ENCODE data around the gene TIGD1. TPM values are rescaled to one million over a fixed set of nuclear protein-coding genes. Genes with fewer than 3 reads are reported as not detected.

Gene TIGD1
- total and polyA plus RNA-seq, 4 donors: 2.0 to 6.0 (median 4.5) TPM

GRCh38 chr2:232588031-232588430, 37.7 kb upstream of the TIGD1 start:
- Histone ChIP-seq H3K27ac (ENCODE audit: low read depth in 1 of 2, low read length in 1 of 2) (no peak overlapping the region), H3K4me1 (ENCODE audit: control insufficient read depth in 5 of 5, insufficient read depth in 5 of 5, low read length in 5 of 5) (peaks cover 0 to 5% (median 0%) of the 10 kb centered on the region in 5 donors), H3K9ac (ENCODE audit: insufficient read depth in 1 of 2, low read length in 2 of 2) (no peak overlapping the region), H3K36me3 (ENCODE audit: control insufficient read depth in 4 of 4, insufficient read depth in 4 of 4, low read length in 4 of 4) (peaks cover 0 to 9% (median under 1%) of the 10 kb centered on the region in 4 donors), H3K27me3 (ENCODE audit: control insufficient read depth in 3 of 3, insufficient read depth in 3 of 3, low read length in 2 of 3) (no peaks in the 10 kb centered on the region), H3K9me3 (ENCODE audit: control insufficient read depth in 4 of 4, insufficient read depth in 3 of 4, low read length in 3 of 4) (no peaks in the 10 kb centered on the region), H3K4me3 (no peak overlapping the region)
- TF ChIP-seq CTCF (IDR thresholded peaks at IDR 0.05; ENCODE audit: control extremely low read depth, extremely low read depth): no peak
- no peak for DNase-seq
- WGBS, 2 donors: 91 to 96% methylated on average over 8 of the region's 8 CpGs
- no peak for ATAC-seq (ENCODE audit: insufficient read depth, low FRiP score)

DNA sequence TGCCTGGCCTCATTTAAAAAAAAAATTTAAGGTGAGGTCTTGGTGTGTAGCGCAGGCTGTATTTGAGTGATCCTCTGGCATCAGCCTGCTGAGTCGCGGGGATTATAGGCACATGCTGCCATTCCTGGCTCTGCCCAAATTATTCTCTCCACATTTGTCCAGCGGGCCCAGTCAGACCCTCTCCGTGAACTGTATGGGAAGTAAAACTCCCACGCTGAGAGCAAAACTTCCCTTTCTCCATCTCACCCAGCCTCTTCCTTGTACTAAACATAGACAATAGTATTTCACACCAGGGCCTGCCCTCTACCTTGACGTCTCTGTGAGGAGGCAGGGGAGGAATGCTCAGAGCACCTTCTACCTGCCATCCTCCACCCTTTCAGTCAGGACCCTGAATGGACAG, 37.2 kb upstream of the TIGD1 start:
- no peak for TF ChIP-seq CTCF (IDR thresholded peaks at IDR 0.05; ENCODE audit: control extremely low read depth, extremely low read depth)
- H3K27ac ChIP-seq (ENCODE audit: low read depth in 1 of 2, low read length in 1 of 2): no peak overlapping the region
- no peaks in the 10 kb centered on the region for H3K27me3 ChIP-seq (ENCODE audit: control insufficient read depth in 3 of 3, insufficient read depth in 3 of 3, low read length in 2 of 3)
- H3K36me3 ChIP-seq (ENCODE audit: control insufficient read depth in 4 of 4, insufficient read depth in 4 of 4, low read length in 4 of 4): peaks cover 0 to 9% (median under 1%) of the 10 kb centered on the region in 4 donors
- H3K9me3 ChIP-seq (ENCODE audit: control insufficient read depth in 4 of 4, insufficient read depth in 3 of 4, low read length in 3 of 4): no peaks in the 10 kb centered on the region
- peaks cover 0 to 5% (median 0%) of the 10 kb centered on the region in 5 donors for H3K4me1 ChIP-seq (ENCODE audit: control insufficient read depth in 5 of 5, insufficient read depth in 5 of 5, low read length in 5 of 5)
- no peak for DNase-seq
- ATAC-seq (ENCODE audit: insufficient read depth, low FRiP score): no peak
- 74 to 78% methylated on average over 7 of the region's 7 CpGs for WGBS, 2 donors
- H3K9ac ChIP-seq (ENCODE audit: insufficient read depth in 1 of 2, low read length in 2 of 2): no peak overlapping the region
- no peak overlapping the region for H3K4me3 ChIP-seq

GRCh38 chr2:232586943-232587505, 36.7 kb upstream of the TIGD1 start:
- H3K9me3 ChIP-seq (ENCODE audit: control insufficient read depth in 4 of 4, insufficient read depth in 3 of 4, low read length in 3 of 4): no peaks in the 10 kb centered on the region
- no peak overlapping the region for H3K4me3 ChIP-seq
- peaks cover 0 to 11% (median under 1%) of the 10 kb centered on the region in 4 donors for H3K36me3 ChIP-seq (ENCODE audit: control insufficient read depth in 4 of 4, insufficient read depth in 4 of 4, low read length in 4 of 4)
- H3K27ac ChIP-seq (ENCODE audit: low read depth in 1 of 2, low read length in 1 of 2): no peak overlapping the region
- H3K9ac ChIP-seq (ENCODE audit: insufficient read depth in 1 of 2, low read length in 2 of 2): no peak overlapping the region
- H3K4me1 ChIP-seq (ENCODE audit: control insufficient read depth in 5 of 5, insufficient read depth in 5 of 5, low read length in 5 of 5): peaks cover 0 to 5% (median 0%) of the 10 kb centered on the region in 5 donors
- no peaks in the 10 kb centered on the region for H3K27me3 ChIP-seq (ENCODE audit: control insufficient read depth in 3 of 3, insufficient read depth in 3 of 3, low read length in 2 of 3)
- ATAC-seq (ENCODE audit: insufficient read depth, low FRiP score): no peak
- no peak for DNase-seq
- no peak for TF ChIP-seq CTCF (IDR thresholded peaks at IDR 0.05; ENCODE audit: control extremely low read depth, extremely low read depth)
- WGBS, 2 donors: 80 to 84% methylated on average over 4 to 5 of the region's 5 CpGs

GRCh38 chr2:232584238-232584637, 33.9 kb upstream of the TIGD1 start:
- H3K4me3 ChIP-seq: no peak overlapping the region
- DNase-seq (peak in 1 of 3 donors; percentile 13), ATAC-seq (ENCODE audit: insufficient read depth, low FRiP score) (no peak)
- no peak overlapping the region for H3K9ac ChIP-seq (ENCODE audit: insufficient read depth in 1 of 2, low read length in 2 of 2)
- TF ChIP-seq CTCF (IDR thresholded peaks at IDR 0.05; ENCODE audit: control extremely low read depth, extremely low read depth): no peak
- peaks cover 0 to 8% (median 0%) of the 10 kb centered on the region in 5 donors for H3K4me1 ChIP-seq (ENCODE audit: control insufficient read depth in 5 of 5, insufficient read depth in 5 of 5, low read length in 5 of 5)
- no peaks in the 10 kb centered on the region for H3K9me3 ChIP-seq (ENCODE audit: control insufficient read depth in 4 of 4, insufficient read depth in 3 of 4, low read length in 3 of 4)
- H3K27me3 ChIP-seq (ENCODE audit: control insufficient read depth in 3 of 3, insufficient read depth in 3 of 3, low read length in 2 of 3): no peaks in the 10 kb centered on the region
- peaks cover 0 to 16% (median 12%) of the 10 kb centered on the region in 4 donors for H3K36me3 ChIP-seq (ENCODE audit: control insufficient read depth in 4 of 4, insufficient read depth in 4 of 4, low read length in 4 of 4)
- 79 to 92% methylated on average over 6 of the region's 6 CpGs for WGBS, 2 donors
- no peak overlapping the region for H3K27ac ChIP-seq (ENCODE audit: low read depth in 1 of 2, low read length in 1 of 2)
